ENCODE measurements around the gene FMOD.

DNA sequence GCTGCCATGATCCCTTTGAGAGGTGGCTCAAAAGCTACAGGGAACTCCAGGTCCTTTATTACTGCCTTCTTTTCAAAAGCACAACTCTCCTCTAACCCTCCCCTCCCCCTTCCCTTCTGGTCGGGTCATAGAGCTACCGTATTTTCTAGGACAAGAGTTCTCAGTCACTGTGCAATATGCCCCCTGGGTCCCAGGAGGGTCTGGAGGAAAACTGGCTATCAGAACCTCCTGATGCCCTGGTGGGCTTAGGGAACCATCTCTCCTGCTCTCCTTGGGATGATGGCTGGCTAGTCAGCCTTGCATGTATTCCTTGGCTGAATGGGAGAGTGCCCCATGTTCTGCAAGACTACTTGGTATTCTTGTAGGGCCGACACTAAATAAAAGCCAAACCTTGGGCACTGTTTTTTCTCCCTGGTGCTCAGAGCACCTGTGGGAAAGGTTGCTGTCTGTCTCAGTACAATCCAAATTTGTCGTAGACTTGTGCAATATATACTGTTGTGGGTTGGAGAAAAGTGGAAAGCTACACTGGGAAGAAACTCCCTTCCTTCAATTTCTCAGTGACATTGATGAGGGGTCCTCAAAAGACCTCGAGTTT lies 42.5 kb downstream of the FMOD start:
- TF ChIP-seq, protein P1, sequence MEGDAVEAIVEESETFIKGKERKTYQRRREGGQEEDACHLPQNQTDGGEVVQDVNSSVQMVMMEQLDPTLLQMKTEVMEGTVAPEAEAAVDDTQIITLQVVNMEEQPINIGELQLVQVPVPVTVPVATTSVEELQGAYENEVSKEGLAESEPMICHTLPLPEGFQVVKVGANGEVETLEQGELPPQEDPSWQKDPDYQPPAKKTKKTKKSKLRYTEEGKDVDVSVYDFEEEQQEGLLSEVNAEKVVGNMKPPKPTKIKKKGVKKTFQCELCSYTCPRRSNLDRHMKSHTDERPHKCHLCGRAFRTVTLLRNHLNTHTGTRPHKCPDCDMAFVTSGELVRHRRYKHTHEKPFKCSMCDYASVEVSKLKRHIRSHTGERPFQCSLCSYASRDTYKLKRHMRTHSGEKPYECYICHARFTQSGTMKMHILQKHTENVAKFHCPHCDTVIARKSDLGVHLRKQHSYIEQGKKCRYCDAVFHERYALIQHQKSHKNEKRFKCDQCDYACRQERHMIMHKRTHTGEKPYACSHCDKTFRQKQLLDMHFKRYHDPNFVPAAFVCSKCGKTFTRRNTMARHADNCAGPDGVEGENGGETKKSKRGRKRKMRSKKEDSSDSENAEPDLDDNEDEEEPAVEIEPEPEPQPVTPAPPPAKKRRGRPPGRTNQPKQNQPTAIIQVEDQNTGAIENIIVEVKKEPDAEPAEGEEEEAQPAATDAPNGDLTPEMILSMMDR (IDR thresholded peaks at IDR 0.05): no peak
- no peak for TF ChIP-seq POLR2A (IDR thresholded peaks at IDR 0.05)
